GM23338 (cell line): Measurements from ENCODE around the gene KRT2.

ENCODE experiments used
- CREB1 ChIP-seq: fragments of 250-450 bp; sonication (Bioruptor Pico); IDR thresholded peaks from 2 replicates; pipeline ENCODE4 v1.5.0; 2020; ENCODE audit warnings: low read depth, mild to moderate bottlenecking, moderate library complexity
- EZH2 ChIP-seq: fragments of 200-600 bp; sonication (generic); IDR thresholded peaks from one replicate; pipeline ENCODE4 v1.8.0; 2017; ENCODE audit warnings: antibody characterized with exemption, mild to moderate bottlenecking, low read depth; ENCODE audit not compliant: unreplicated experiment
- EZH2phosphoT487 ChIP-seq: fragments of 200-600 bp; sonication (generic); IDR thresholded peaks from one replicate; pipeline ENCODE4 v1.8.1; 2018; ENCODE audit warnings: antibody characterized with exemption; ENCODE audit not compliant: unreplicated experiment
- JUNB ChIP-seq: IDR thresholded peaks from one replicate; pipeline ENCODE4 v1.6.1; 2016; ENCODE audit warnings: antibody characterized with exemption; ENCODE audit not compliant: unreplicated experiment
- NANOG ChIP-seq: IDR thresholded peaks from 2 replicates; pipeline ENCODE4 v1.6.1; 2016; ENCODE audit warnings: antibody characterized with exemption, borderline replicate concordance
- POLR2AphosphoS5 ChIP-seq: IDR thresholded peaks from 2 replicates; pipeline ENCODE4 v1.6.1; 2016; ENCODE audit warnings: antibody characterized with exemption, low read depth
- ZNF114 ChIP-seq: fragments of 250-450 bp; sonication (Bioruptor Pico); IDR thresholded peaks from 2 replicates; pipeline ENCODE4 v1.5.0; 2020; ENCODE audit warnings: mild to moderate bottlenecking, moderate library complexity
- ZNF331 ChIP-seq: fragments of 250-450 bp; sonication (Bioruptor Pico); IDR thresholded peaks from 2 replicates; pipeline ENCODE4 v1.5.0; 2020; ENCODE audit warnings: low read depth, mild to moderate bottlenecking, moderate library complexity
- TF ChIP-seq, protein P1 (sequence below), 2 experiments: fragments of 200-600 bp in 1 of 2; sonication (generic) in 1 of 2; conservative IDR thresholded peaks; 2 replicates each; pipeline versions ENCODE4 v1.5.1 to v1.6.1; 2016 to 2017; ENCODE audit warnings: antibody characterized with exemption in 2 of 2, low read depth in 2 of 2, mild to moderate bottlenecking in 2 of 2, moderate library complexity in 1 of 2
- TF ChIP-seq, protein P2 (sequence below): IDR thresholded peaks from one replicate; pipeline ENCODE4 v1.6.1; 2018; ENCODE audit warnings: antibody characterized with exemption; ENCODE audit not compliant: unreplicated experiment
- TF ChIP-seq, protein P3 (sequence below): fragments of 250-450 bp; sonication (Bioruptor Pico); IDR thresholded peaks from 2 replicates; pipeline ENCODE4 v1.5.0; 2020; ENCODE audit warnings: mild to moderate bottlenecking, moderate library complexity
- TF ChIP-seq, protein P4 (sequence below): IDR thresholded peaks from 2 replicates; pipeline ENCODE4 v1.6.1; 2016; ENCODE audit warnings: antibody characterized with exemption

DNA sequence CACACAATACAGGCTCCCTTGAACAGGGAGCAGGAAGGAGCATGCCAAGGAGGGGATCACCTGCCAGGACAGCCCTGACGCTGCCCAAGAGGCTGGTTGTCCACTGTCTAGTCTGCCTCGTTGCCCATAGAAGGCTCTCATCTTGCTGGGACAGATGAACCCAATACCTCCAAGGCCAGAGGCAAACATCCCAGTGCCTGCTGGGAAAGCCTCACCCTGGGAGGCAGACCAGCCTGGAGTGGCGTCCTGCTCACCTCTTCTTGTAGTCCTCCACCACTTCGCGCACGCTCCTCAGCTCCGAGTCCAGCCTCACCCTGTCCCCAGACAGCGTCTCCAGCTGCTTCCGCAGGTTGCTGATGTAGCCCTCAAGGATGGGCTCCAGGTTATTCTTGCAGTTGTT is 36.1 kb downstream of the KRT2 start:
- TF ChIP-seq, protein P1, sequence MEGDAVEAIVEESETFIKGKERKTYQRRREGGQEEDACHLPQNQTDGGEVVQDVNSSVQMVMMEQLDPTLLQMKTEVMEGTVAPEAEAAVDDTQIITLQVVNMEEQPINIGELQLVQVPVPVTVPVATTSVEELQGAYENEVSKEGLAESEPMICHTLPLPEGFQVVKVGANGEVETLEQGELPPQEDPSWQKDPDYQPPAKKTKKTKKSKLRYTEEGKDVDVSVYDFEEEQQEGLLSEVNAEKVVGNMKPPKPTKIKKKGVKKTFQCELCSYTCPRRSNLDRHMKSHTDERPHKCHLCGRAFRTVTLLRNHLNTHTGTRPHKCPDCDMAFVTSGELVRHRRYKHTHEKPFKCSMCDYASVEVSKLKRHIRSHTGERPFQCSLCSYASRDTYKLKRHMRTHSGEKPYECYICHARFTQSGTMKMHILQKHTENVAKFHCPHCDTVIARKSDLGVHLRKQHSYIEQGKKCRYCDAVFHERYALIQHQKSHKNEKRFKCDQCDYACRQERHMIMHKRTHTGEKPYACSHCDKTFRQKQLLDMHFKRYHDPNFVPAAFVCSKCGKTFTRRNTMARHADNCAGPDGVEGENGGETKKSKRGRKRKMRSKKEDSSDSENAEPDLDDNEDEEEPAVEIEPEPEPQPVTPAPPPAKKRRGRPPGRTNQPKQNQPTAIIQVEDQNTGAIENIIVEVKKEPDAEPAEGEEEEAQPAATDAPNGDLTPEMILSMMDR (conservative IDR thresholded peaks at IDR 0.05; ENCODE audit: low read depth in 2 of 2), result no peak
- no peak for TF ChIP-seq POLR2AphosphoS5
- TF ChIP-seq, protein P2, sequence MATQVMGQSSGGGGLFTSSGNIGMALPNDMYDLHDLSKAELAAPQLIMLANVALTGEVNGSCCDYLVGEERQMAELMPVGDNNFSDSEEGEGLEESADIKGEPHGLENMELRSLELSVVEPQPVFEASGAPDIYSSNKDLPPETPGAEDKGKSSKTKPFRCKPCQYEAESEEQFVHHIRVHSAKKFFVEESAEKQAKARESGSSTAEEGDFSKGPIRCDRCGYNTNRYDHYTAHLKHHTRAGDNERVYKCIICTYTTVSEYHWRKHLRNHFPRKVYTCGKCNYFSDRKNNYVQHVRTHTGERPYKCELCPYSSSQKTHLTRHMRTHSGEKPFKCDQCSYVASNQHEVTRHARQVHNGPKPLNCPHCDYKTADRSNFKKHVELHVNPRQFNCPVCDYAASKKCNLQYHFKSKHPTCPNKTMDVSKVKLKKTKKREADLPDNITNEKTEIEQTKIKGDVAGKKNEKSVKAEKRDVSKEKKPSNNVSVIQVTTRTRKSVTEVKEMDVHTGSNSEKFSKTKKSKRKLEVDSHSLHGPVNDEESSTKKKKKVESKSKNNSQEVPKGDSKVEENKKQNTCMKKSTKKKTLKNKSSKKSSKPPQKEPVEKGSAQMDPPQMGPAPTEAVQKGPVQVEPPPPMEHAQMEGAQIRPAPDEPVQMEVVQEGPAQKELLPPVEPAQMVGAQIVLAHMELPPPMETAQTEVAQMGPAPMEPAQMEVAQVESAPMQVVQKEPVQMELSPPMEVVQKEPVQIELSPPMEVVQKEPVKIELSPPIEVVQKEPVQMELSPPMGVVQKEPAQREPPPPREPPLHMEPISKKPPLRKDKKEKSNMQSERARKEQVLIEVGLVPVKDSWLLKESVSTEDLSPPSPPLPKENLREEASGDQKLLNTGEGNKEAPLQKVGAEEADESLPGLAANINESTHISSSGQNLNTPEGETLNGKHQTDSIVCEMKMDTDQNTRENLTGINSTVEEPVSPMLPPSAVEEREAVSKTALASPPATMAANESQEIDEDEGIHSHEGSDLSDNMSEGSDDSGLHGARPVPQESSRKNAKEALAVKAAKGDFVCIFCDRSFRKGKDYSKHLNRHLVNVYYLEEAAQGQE, result no peak
- TF ChIP-seq EZH2phosphoT487, result no peak
- no peak for TF ChIP-seq EZH2
- TF ChIP-seq NANOG, result no peak
- no peak for TF ChIP-seq CREB1
- no peak for TF ChIP-seq JUNB
- no peak for TF ChIP-seq ZNF331 (CRISPR knock-in tag)
- TF ChIP-seq, protein P3, sequence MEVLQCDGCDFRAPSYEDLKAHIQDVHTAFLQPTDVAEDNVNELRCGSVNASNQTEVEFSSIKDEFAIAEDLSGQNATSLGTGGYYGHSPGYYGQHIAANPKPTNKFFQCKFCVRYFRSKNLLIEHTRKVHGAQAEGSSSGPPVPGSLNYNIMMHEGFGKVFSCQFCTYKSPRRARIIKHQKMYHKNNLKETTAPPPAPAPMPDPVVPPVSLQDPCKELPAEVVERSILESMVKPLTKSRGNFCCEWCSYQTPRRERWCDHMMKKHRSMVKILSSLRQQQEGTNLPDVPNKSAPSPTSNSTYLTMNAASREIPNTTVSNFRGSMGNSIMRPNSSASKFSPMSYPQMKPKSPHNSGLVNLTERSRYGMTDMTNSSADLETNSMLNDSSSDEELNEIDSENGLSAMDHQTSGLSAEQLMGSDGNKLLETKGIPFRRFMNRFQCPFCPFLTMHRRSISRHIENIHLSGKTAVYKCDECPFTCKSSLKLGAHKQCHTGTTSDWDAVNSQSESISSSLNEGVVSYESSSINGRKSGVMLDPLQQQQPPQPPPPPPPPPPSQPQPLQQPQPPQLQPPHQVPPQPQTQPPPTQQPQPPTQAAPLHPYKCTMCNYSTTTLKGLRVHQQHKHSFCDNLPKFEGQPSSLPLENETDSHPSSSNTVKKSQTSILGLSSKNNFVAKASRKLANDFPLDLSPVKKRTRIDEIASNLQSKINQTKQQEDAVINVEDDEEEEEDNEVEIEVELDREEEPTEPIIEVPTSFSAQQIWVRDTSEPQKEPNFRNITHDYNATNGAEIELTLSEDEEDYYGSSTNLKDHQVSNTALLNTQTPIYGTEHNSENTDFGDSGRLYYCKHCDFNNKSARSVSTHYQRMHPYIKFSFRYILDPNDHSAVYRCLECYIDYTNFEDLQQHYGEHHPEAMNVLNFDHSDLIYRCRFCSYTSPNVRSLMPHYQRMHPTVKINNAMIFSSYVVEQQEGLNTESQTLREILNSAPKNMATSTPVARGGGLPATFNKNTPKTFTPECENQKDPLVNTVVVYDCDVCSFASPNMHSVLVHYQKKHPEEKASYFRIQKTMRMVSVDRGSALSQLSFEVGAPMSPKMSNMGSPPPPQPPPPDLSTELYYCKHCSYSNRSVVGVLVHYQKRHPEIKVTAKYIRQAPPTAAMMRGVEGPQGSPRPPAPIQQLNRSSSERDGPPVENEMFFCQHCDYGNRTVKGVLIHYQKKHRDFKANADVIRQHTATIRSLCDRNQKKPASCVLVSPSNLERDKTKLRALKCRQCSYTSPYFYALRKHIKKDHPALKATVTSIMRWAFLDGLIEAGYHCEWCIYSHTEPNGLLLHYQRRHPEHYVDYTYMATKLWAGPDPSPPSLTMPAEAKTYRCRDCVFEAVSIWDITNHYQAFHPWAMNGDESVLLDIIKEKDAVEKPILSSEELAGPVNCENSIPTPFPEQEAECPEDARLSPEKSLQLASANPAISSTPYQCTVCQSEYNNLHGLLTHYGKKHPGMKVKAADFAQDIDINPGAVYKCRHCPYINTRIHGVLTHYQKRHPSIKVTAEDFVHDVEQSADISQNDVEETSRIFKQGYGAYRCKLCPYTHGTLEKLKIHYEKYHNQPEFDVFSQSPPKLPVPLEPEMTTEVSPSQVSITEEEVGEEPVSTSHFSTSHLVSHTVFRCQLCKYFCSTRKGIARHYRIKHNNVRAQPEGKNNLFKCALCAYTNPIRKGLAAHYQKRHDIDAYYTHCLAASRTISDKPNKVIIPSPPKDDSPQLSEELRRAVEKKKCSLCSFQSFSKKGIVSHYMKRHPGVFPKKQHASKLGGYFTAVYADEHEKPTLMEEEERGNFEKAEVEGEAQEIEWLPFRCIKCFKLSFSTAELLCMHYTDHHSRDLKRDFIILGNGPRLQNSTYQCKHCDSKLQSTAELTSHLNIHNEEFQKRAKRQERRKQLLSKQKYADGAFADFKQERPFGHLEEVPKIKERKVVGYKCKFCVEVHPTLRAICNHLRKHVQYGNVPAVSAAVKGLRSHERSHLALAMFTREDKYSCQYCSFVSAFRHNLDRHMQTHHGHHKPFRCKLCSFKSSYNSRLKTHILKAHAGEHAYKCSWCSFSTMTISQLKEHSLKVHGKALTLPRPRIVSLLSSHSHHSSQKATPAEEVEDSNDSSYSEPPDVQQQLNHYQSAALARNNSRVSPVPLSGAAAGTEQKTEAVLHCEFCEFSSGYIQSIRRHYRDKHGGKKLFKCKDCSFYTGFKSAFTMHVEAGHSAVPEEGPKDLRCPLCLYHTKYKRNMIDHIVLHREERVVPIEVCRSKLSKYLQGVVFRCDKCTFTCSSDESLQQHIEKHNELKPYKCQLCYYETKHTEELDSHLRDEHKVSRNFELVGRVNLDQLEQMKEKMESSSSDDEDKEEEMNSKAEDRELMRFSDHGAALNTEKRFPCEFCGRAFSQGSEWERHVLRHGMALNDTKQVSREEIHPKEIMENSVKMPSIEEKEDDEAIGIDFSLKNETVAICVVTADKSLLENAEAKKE (CRISPR knock-in tag), result no peak
- TF ChIP-seq, protein P4, sequence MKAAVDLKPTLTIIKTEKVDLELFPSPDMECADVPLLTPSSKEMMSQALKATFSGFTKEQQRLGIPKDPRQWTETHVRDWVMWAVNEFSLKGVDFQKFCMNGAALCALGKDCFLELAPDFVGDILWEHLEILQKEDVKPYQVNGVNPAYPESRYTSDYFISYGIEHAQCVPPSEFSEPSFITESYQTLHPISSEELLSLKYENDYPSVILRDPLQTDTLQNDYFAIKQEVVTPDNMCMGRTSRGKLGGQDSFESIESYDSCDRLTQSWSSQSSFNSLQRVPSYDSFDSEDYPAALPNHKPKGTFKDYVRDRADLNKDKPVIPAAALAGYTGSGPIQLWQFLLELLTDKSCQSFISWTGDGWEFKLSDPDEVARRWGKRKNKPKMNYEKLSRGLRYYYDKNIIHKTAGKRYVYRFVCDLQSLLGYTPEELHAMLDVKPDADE, result no peak
- TF ChIP-seq ZNF114, result no peak
